GM06990 (cell line): ENCODE results near the gene SNRPA.

Experiments used
- DNase-seq: peaks from one replicate; pipeline ENCODE4 v3.0.0-alpha.2; 2011; ENCODE audit not compliant: insufficient read length; ENCODE audit errors: extremely low read depth
- H3K27me3 ChIP-seq: replicated peaks from 2 replicates; pipeline ENCODE4 v1.6.0; 2011; ENCODE audit warnings: low read length; ENCODE audit not compliant: control insufficient read depth, insufficient read depth
- H3K36me3 ChIP-seq: 2 replicates; pipeline ENCODE4 v1.5.1; 2011; ENCODE audit warnings: low read length; ENCODE audit not compliant: control insufficient read depth, insufficient read depth
- H3K4me3 ChIP-seq: replicated peaks from 2 replicates; pipeline ENCODE4 v1.5.1; 2011; ENCODE audit warnings: low read depth, mild to moderate bottlenecking, control low read depth, low read length
- CTCF ChIP-seq: IDR thresholded peaks from 2 replicates; pipeline ENCODE4 v1.5.1; 2011; ENCODE audit warnings: low read length, control low read depth, mild to moderate bottlenecking, inconsistent platforms; ENCODE audit not compliant: insufficient read depth, poor library complexity, severe bottlenecking

SNRPA gene

GRCh38 chr19:40805258-40805868 is 54.4 kb downstream of the SNRPA start:
- Histone ChIP-seq H3K27me3 (no peaks in the 10 kb centered on the region), H3K36me3 (peaks cover 44% of the 10 kb centered on the region), H3K4me3 (no peak overlapping the region)
- no peak for DNase-seq
- TF ChIP-seq CTCF = no peak

DNA sequence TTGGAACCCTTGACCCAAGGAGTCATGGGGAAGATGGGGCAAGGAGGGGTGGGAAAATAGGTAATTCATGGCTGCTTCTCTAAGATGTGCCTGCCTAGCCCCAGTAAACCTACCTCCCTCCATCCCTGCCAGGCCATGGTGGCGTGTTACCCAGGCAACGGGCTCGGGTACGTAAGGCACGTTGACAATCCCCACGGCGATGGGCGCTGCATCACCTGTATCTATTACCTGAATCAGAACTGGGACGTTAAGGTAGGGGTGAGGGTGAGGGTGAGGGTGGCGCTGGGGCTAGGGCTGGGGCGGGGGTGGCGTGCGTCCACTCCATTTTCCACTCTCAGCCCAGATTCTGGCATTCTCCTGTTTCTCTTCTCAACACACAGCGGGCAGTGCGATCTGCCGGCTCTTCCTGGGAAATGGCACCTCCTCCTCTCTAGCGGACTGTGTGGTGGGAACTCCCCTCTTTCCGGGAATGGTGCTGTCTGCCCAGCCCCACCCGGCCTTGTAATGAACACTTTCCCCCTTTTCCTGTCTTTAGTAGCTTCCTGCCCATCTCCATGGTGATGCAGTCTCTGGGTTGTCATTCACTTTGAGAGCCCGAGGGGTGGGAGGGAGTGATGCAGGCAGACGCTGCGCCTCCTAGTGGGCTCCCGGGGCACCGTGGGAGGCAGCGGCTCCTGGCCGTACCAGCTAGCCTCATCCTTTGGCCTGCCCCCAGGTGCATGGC is 55.6 kb downstream of the SNRPA start:
- H3K4me3 ChIP-seq = no peak overlapping the region
- TF ChIP-seq CTCF = peak; percentile 97
- peaks cover 39% of the 10 kb centered on the region for H3K36me3 ChIP-seq
- H3K27me3 ChIP-seq = no peaks in the 10 kb centered on the region
- DNase-seq = peak; percentile 80

DNA sequence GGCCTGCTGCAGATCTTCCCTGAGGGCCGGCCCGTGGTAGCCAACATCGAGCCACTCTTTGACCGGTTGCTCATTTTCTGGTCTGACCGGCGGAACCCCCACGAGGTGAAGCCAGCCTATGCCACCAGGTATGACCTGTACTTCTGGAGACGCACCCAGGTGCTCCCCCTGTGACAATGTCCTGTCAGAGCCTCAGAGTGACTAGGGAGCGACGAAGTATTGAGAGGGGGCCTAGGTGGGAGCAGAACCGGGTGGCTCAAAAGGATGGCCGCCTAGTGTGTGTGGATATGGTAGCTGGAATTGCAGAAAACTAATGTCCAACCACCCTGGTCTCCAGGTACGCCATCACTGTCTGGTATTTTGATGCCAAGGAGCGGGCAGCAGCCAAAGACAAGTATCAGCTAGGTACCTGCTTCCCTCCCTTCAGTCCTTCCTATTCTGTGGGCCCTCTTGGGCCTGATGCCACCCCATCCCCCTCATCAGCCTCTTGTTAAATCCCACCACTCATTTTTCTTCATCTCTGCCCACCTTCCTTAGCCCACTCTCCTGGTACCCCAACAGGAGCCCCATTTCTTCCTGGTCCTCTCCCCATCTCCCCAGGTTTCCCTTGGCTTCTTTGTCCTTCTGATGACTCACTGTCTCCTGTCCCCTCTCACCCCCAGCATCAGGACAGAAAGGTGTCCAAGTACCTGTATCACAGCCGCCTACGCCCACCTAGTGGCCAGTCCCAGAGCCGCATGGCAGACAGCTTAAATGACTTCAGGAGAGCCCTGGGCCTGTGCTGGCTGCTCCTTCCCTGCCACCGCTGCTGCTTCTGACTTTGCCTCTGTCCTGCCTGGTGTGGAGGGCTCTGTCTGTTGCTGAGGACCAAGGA is 56.4 kb downstream of the SNRPA start:
- TF ChIP-seq CTCF = peak; percentile 16
- Histone ChIP-seq H3K4me3 (no peak overlapping the region), H3K27me3 (no peaks in the 10 kb centered on the region), H3K36me3 (peaks cover 36% of the 10 kb centered on the region)
- DNase-seq = no peak

DNA sequence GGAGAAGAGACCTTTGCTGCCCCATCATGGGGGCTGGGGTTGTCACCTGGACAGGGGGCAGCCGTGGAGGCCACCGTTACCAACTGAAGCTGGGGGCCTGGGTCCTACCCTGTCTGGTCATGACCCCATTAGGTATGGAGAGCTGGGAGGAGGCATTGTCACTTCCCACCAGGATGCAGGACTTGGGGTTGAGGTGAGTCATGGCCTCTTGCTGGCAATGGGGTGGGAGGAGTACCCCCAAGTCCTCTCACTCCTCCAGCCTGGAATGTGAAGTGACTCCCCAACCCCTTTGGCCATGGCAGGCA is 57.0 kb downstream of the SNRPA start:
- DNase-seq = no peak
- no peaks in the 10 kb centered on the region for H3K27me3 ChIP-seq
- H3K4me3 ChIP-seq = no peak overlapping the region
- peaks cover 34% of the 10 kb centered on the region for H3K36me3 ChIP-seq
- TF ChIP-seq CTCF = no peak

GRCh38 chr19:40808497-40808896 is 57.5 kb downstream of the SNRPA start:
- no peaks in the 10 kb centered on the region for H3K27me3 ChIP-seq
- no peak for DNase-seq
- TF ChIP-seq CTCF = no peak
- no peak overlapping the region for H3K4me3 ChIP-seq
- peaks cover 30% of the 10 kb centered on the region for H3K36me3 ChIP-seq
